HepG2 (cell line): Measurements from ENCODE around the gene SYVN1. TPM values are rescaled to one million over a fixed set of nuclear protein-coding genes. Genes with fewer than 3 reads are reported as not detected.

Experiments used
- ARID5B ChIP-seq: IDR thresholded peaks from 2 replicates; pipeline ENCODE4 v1.4.0; 2020; ENCODE audit warnings: mild to moderate bottlenecking, missing genetic modification reagents
- HHEX ChIP-seq: IDR thresholded peaks from 2 replicates; pipeline ENCODE4 v1.6.1; 2016; ENCODE audit warnings: control low read depth
- HOXD1 ChIP-seq: sonication (generic); formaldehyde crosslinking; IDR thresholded peaks from 2 replicates; pipeline ENCODE4 v1.5.0; 2020; ENCODE audit warnings: missing genetic modification reagents
- IKZF4 ChIP-seq: sonication (generic); formaldehyde crosslinking; IDR thresholded peaks from 2 replicates; pipeline ENCODE4 v1.5.1; 2020; ENCODE audit warnings: borderline replicate concordance, mild to moderate bottlenecking, low read depth, missing genetic modification reagents; ENCODE audit errors: not compliant biosample characterization
- MNT ChIP-seq: fragments of 450-650 bp; IDR thresholded peaks from 2 replicates; pipeline ENCODE4 v1.6.1; 2016
- SMC3 ChIP-seq: IDR thresholded peaks from 2 replicates; pipeline ENCODE4 v1.6.1; 2011; ENCODE audit warnings: low read length, improper control_type of control experiment
- TARDBP ChIP-seq: sonication (generic); formaldehyde crosslinking; IDR thresholded peaks from 2 replicates; pipeline ENCODE4 v1.8.0; 2022; ENCODE audit warnings: mild to moderate bottlenecking, missing genetic modification reagents
- TFDP1 ChIP-seq: IDR thresholded peaks from 2 replicates; pipeline ENCODE4 v1.6.1; 2016; ENCODE audit warnings: missing compliant biosample characterization, missing genetic modification reagents, borderline replicate concordance
- THAP8 ChIP-seq: sonication (generic); formaldehyde crosslinking; IDR thresholded peaks from 2 replicates; pipeline ENCODE4 v1.5.1; 2020; ENCODE audit warnings: missing genetic modification reagents, mild to moderate bottlenecking, borderline replicate concordance
- TRIM24 ChIP-seq: sonication (generic); formaldehyde crosslinking; IDR thresholded peaks from 2 replicates; pipeline ENCODE4 v1.8.0; 2022; ENCODE audit warnings: mild to moderate bottlenecking, missing genetic modification reagents
- ZNF10 ChIP-seq: sonication (generic); formaldehyde crosslinking; IDR thresholded peaks from 2 replicates; pipeline ENCODE4 v1.4.0; 2020; ENCODE audit warnings: mild to moderate bottlenecking, low read depth, missing genetic modification reagents, borderline replicate concordance
- ZNF343 ChIP-seq: sonication (generic); formaldehyde crosslinking; IDR thresholded peaks from 2 replicates; pipeline ENCODE4 v1.4.0; 2020; ENCODE audit warnings: mild to moderate bottlenecking, missing genetic modification reagents
- ZNF687 ChIP-seq: sonication (generic); formaldehyde crosslinking; IDR thresholded peaks from 2 replicates; pipeline ENCODE4 v1.5.1; 2020; ENCODE audit warnings: mild to moderate bottlenecking, missing genetic modification reagents, moderate library complexity
- ZNF775 ChIP-seq: sonication (generic); formaldehyde crosslinking; IDR thresholded peaks from 2 replicates; pipeline ENCODE4 v1.4.0; 2020; ENCODE audit warnings: missing genetic modification reagents, mild to moderate bottlenecking, moderate library complexity, borderline replicate concordance
- ZSCAN9 ChIP-seq: IDR thresholded peaks from 2 replicates; pipeline ENCODE4 v1.6.1; 2016; ENCODE audit warnings: borderline replicate concordance
- polyA plus RNA-seq, 8 experiments: library from polyadenylated mRNA; depleted of rRNA in 3 of 8; stranded (reverse) in 7 of 8; unstranded in 1 of 8; fragments of >200 nt; fragmentation: Illumina TruSeq in 4 of 8; extraction: Trizol in 4 of 8; gene quantifications; 2 replicates each; pipeline versions ENCODE4 v1.2.1 to v1.2.3, GENCODE V29; 2011 to 2016; ENCODE audit warnings: low read depth in 4 of 8, missing spikeins in 1 of 8, mixed read lengths in 1 of 8; ENCODE audit not compliant: insufficient read depth in 1 of 8
- total RNA-seq, 5 experiments: library from RNA; depleted of rRNA; stranded (reverse); fragments of >200 nt; fragmentation: Illumina TruSeq; extraction: Trizol; gene quantifications; 2 replicates each; pipeline ENCODE4 v1.2.3, GENCODE V29; 2016; ENCODE audit warnings: low read depth in 1 of 5

SYVN1 gene
- total and polyA plus RNA-seq, 2 of the 13 experiments (the other 11 are each of a cell fraction or from before 2014, with no cell fraction given) = 10.3 to 22.5 TPM

- TF ChIP-seq THAP8 = 0 out of 2 replicates have a peak, but pooled peaks have one; percentile 16
- TF ChIP-seq ARID5B = peak; percentile 31; the same call in 1 of the 2 replicates
- no peak for TF ChIP-seq IKZF4 (CRISPR knock-in tag)
- peak; percentile 69; the same call in 1 of the 2 replicates for TF ChIP-seq ZNF343
- peak; percentile 58; the same call in 1 of the 2 replicates for TF ChIP-seq HOXD1 (CRISPR knock-in tag)
- no peak for TF ChIP-seq SMC3
- no peak for TF ChIP-seq HHEX
- peak; percentile 50 for TF ChIP-seq ZNF687 (CRISPR knock-in tag)
- no peak for TF ChIP-seq TFDP1
- TF ChIP-seq TRIM24 = no peak
- TF ChIP-seq ZSCAN9 = no peak
- TF ChIP-seq ZNF10 (CRISPR knock-in tag) = no peak
- TF ChIP-seq MNT = no peak
- no peak; the same call in 1 of the 2 replicates for TF ChIP-seq ZNF775 (CRISPR knock-in tag)
- TF ChIP-seq TARDBP = peak; percentile 57; the same call in 1 of the 2 replicates
These were observed 22.4 kb downstream of the SYVN1 start, which contains the start of gene TM7SF2 (continued) for GRCh38 chr11:65111744-65112545.
